SK-N-SH (cell line): ENCODE measurements around the gene UCHL5.

ENCODE experiments used
- CTCF ChIP-seq: fragments of 200-600 bp; sonication (generic); IDR thresholded peaks from 2 replicates; pipeline ENCODE4 v1.6.1; 2017; ENCODE audit warnings: antibody characterized with exemption, mild to moderate bottlenecking, moderate library complexity
- EP300 ChIP-seq, 2 experiments: IDR thresholded peaks; 2 replicates each; pipeline versions ENCODE4 v1.4.0 to v1.6.1; 2012; ENCODE audit warnings: borderline replicate concordance in 1 of 2, low read depth in 1 of 2, low read length in 1 of 2
- EZH2phosphoT487 ChIP-seq: fragments of 200-600 bp; sonication (generic); IDR thresholded peaks from 2 replicates; pipeline ENCODE4 v1.6.1; 2017; ENCODE audit warnings: low read depth, mixed run types, mild to moderate bottlenecking, antibody characterized with exemption, moderate library complexity, borderline replicate concordance
- FOXM1 ChIP-seq: IDR thresholded peaks from 2 replicates; pipeline ENCODE4 v1.4.0; 2012; ENCODE audit warnings: low read depth, mild to moderate bottlenecking
- IRF3 ChIP-seq: fragments of 150-350 bp; IDR thresholded peaks from 2 replicates; pipeline ENCODE4 v1.6.1; 2016; ENCODE audit warnings: mild to moderate bottlenecking, low read depth, low read length
- NFIC ChIP-seq: IDR thresholded peaks from 2 replicates; pipeline ENCODE4 v1.4.0; 2012; ENCODE audit warnings: borderline replicate concordance
- PBX3 ChIP-seq: IDR thresholded peaks from 2 replicates; pipeline ENCODE4; 2012
- TAF1 ChIP-seq: IDR thresholded peaks from 2 replicates; pipeline ENCODE4 v1.6.1; 2012; ENCODE audit warnings: low read depth, mild to moderate bottlenecking, low read length, moderate library complexity, borderline replicate concordance
- TCF12 ChIP-seq: IDR thresholded peaks from 2 replicates; pipeline ENCODE4 v1.4.0; 2012

GRCh38 chr1:192968323-192968722 lies 90.8 kb downstream of the UCHL5 start:
- TF ChIP-seq CTCF (no peak), IRF3 (no peak), FOXM1 (no peak), TAF1 (no peak), TCF12 (no peak), EP300 (IDR thresholded peaks at IDR 0.05; ENCODE audit: borderline replicate concordance in 1 of 2, low read depth in 1 of 2, low read length in 1 of 2) (no peak), EZH2phosphoT487 (no peak), PBX3 (no peak), NFIC (no peak)
